Fibroblast of lung (primary cell): ENCODE results near the gene TMEM120B. TPM values are rescaled to one million over a fixed set of nuclear protein-coding genes. Genes with fewer than 3 reads are reported as not detected.
A peak's percentile ranks its signal among the peaks of the same experiment; 100 is the strongest.

ENCODE experiments used
- DNase-seq, 2 donors: peaks; one replicate each; pipeline versions ENCODE4 v3.0.0 to v3.0.0-alpha.2; 2010; ENCODE audit warnings: low read depth in 2 of 2
- H2AFZ ChIP-seq: 2 replicates; pipeline ENCODE4 v1.5.1; 2012; ENCODE audit warnings: low read length, control low read depth, inconsistent platforms
- H3K27ac ChIP-seq: 2 replicates; pipeline ENCODE4 v1.5.1; 2011; ENCODE audit warnings: low read length, control low read depth; ENCODE audit not compliant: insufficient read depth
- H3K27me3 ChIP-seq: 2 replicates; pipeline ENCODE4 v1.5.1; 2011; ENCODE audit warnings: mild to moderate bottlenecking, low read length; ENCODE audit not compliant: control insufficient read depth, insufficient read depth
- H3K36me3 ChIP-seq: 2 replicates; pipeline ENCODE4 v1.5.1; 2011; ENCODE audit warnings: low read length; ENCODE audit not compliant: control insufficient read depth, insufficient read depth
- H3K4me1 ChIP-seq: 2 replicates; pipeline ENCODE4 v1.5.1; 2011; ENCODE audit warnings: low read length; ENCODE audit not compliant: control insufficient read depth, insufficient read depth; ENCODE audit errors: extremely low read depth
- H3K4me2 ChIP-seq: 2 replicates; pipeline ENCODE4 v1.5.1; 2011; ENCODE audit warnings: low read length, control low read depth; ENCODE audit not compliant: insufficient read depth; ENCODE audit errors: extremely low read depth
- H3K4me3 ChIP-seq, 4 experiments: fragments of 200-600 bp in 1 of 4; sonication (generic) in 1 of 4; replicated peaks in 1 of 4; 2 replicates each; pipeline ENCODE4 v1.5.1; 2011 to 2016; ENCODE audit warnings: low read length in 4 of 4, low read depth in 3 of 4, mild to moderate bottlenecking in 3 of 4, control low read depth in 2 of 4, inconsistent platforms in 1 of 4, mixed read lengths in 1 of 4; ENCODE audit not compliant: insufficient read depth in 1 of 4; ENCODE audit errors: control extremely low read depth in 1 of 4
- H3K79me2 ChIP-seq: 2 replicates; pipeline ENCODE4 v1.5.1; 2012; ENCODE audit warnings: mild to moderate bottlenecking, low read length, inconsistent platforms; ENCODE audit not compliant: control insufficient read depth, insufficient read depth
- H3K9ac ChIP-seq: 2 replicates; pipeline ENCODE4 v1.5.1; 2011; ENCODE audit warnings: mild to moderate bottlenecking, low read length, control low read depth; ENCODE audit not compliant: insufficient read depth
- H3K9me3 ChIP-seq: 2 replicates; pipeline ENCODE4 v1.5.1; 2012; ENCODE audit warnings: low read depth, low read length; ENCODE audit not compliant: control insufficient read depth, insufficient read depth
- H4K20me1 ChIP-seq: 2 replicates; pipeline ENCODE4 v1.5.1; 2011; ENCODE audit warnings: low read length; ENCODE audit not compliant: control insufficient read depth, insufficient read depth; ENCODE audit errors: extremely low read depth
- EZH2 ChIP-seq: IDR thresholded peaks from 2 replicates; pipeline ENCODE4 v1.5.1; 2012; ENCODE audit warnings: low read length, control low read depth, mild to moderate bottlenecking; ENCODE audit errors: missing control alignments
- polyA plus RNA-seq, 2 donors: library from polyadenylated mRNA; depleted of rRNA in 1 of 2; stranded (reverse) in 1 of 2; unstranded in 1 of 2; fragments of >200 nt; gene quantifications; 2 replicates each; pipeline ENCODE4 v1.2.1, GENCODE V29; 2011 to 2012; ENCODE audit warnings: missing spikeins in 1 of 2
- total RNA-seq: library from RNA; depleted of rRNA; stranded (reverse); fragments of >200 nt; gene quantifications from 2 replicates; pipeline ENCODE4 v1.2.1, GENCODE V29; 2014
- TF ChIP-seq, protein P1 (sequence below), 2 donors: IDR thresholded peaks in 1 of 2; conservative IDR thresholded peaks in 1 of 2; 1 replicate in 1 of 2; 2 replicates in 1 of 2; pipeline ENCODE4 v1.5.1; 2011 to 2012; ENCODE audit warnings: low read length in 2 of 2, control low read depth in 1 of 2, inconsistent platforms in 1 of 2, low read depth in 1 of 2, mild to moderate bottlenecking in 1 of 2

The TMEM120B gene
- total and polyA plus RNA-seq, 2 donors (not counting 1 experiment from before 2014, with no cell fraction given), result 8.6 TPM

- no peaks in the 10 kb centered on the region for H4K20me1 ChIP-seq
- peak overlapping the region; percentile 46 for H3K9ac ChIP-seq
- peaks cover 8% of the 10 kb centered on the region for H3K36me3 ChIP-seq
- no peak overlapping the region for H3K27ac ChIP-seq
- H3K79me2 ChIP-seq, result peaks cover 16% of the 10 kb centered on the region
- no peak overlapping the region for H2AFZ ChIP-seq
- H3K4me2 ChIP-seq, result peak overlapping the region; percentile 59
- H3K4me3 ChIP-seq, result peak overlapping the region; percentile 26 to 64 (median 62)
- TF ChIP-seq EZH2, result no peak
- no peaks in the 10 kb centered on the region for H3K9me3 ChIP-seq
- H3K4me1 ChIP-seq, result peaks cover 28% of the 10 kb centered on the region
- H3K27me3 ChIP-seq, result no peaks in the 10 kb centered on the region
- DNase-seq, result no peak
Measured at GRCh38 chr12:121792607-121793439, 80.3 kb downstream of the TMEM120B start.

GRCh38 chr12:121793440-121793837 is 80.9 kb downstream of the TMEM120B start, which contains the start of gene RHOF:
Gene RHOF (minus strand): TSS chr12:121793688. CDS start chr12:121793633, 55 bp downstream.
- Histone ChIP-seq H3K9me3 (no peaks in the 10 kb centered on the region), H3K79me2 (peaks cover 23% of the 10 kb centered on the region), H3K36me3 (peaks cover 10% of the 10 kb centered on the region), H2AFZ (peak within 1 kb of the TSS; percentile 69), H3K27ac (peak within 1 kb of the TSS; percentile 90), H3K9ac (peak within 1 kb of the TSS; percentile 46), H3K4me1 (peaks cover 34% of the 10 kb centered on the region), H3K4me2 (peak within 1 kb of the TSS; percentile 97), H3K4me3 (peak within 1 kb of the TSS; percentile 48 to 64 (median 62)), H4K20me1 (no peaks in the 10 kb centered on the region), H3K27me3 (no peaks in the 10 kb centered on the region)
- no peak for DNase-seq
- TF ChIP-seq EZH2, result no peak
- TF ChIP-seq, protein P1, sequence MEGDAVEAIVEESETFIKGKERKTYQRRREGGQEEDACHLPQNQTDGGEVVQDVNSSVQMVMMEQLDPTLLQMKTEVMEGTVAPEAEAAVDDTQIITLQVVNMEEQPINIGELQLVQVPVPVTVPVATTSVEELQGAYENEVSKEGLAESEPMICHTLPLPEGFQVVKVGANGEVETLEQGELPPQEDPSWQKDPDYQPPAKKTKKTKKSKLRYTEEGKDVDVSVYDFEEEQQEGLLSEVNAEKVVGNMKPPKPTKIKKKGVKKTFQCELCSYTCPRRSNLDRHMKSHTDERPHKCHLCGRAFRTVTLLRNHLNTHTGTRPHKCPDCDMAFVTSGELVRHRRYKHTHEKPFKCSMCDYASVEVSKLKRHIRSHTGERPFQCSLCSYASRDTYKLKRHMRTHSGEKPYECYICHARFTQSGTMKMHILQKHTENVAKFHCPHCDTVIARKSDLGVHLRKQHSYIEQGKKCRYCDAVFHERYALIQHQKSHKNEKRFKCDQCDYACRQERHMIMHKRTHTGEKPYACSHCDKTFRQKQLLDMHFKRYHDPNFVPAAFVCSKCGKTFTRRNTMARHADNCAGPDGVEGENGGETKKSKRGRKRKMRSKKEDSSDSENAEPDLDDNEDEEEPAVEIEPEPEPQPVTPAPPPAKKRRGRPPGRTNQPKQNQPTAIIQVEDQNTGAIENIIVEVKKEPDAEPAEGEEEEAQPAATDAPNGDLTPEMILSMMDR (conservative IDR thresholded peaks at IDR 0.05 in 1 of 2, IDR thresholded peaks at IDR 0.05 in 1 of 2; ENCODE audit: low read depth in 1 of 2, low read length in 2 of 2), result no peak

GRCh38 chr12:121793838-121794533 is 81.4 kb downstream of the TMEM120B start:
- H3K27ac ChIP-seq, result peak overlapping the region; percentile 90
- H3K36me3 ChIP-seq, result peaks cover 10% of the 10 kb centered on the region
- H3K9me3 ChIP-seq, result no peaks in the 10 kb centered on the region
- peak overlapping the region; percentile 48 to 64 (median 62) for H3K4me3 ChIP-seq
- H3K9ac ChIP-seq, result peak overlapping the region; percentile 46
- TF ChIP-seq EZH2, result no peak
- TF ChIP-seq, protein P1 (conservative IDR thresholded peaks at IDR 0.05 in 1 of 2, IDR thresholded peaks at IDR 0.05 in 1 of 2; ENCODE audit: low read depth in 1 of 2, low read length in 2 of 2), result peak; percentile 97 to 98
- H2AFZ ChIP-seq, result peak overlapping the region; percentile 69
- peak overlapping the region; percentile 97 for H3K4me2 ChIP-seq
- peaks cover 39% of the 10 kb centered on the region for H3K4me1 ChIP-seq
- H4K20me1 ChIP-seq, result no peaks in the 10 kb centered on the region
- peak; percentile 91 for DNase-seq
- no peaks in the 10 kb centered on the region for H3K27me3 ChIP-seq
- H3K79me2 ChIP-seq, result peaks cover 27% of the 10 kb centered on the region
